Measurements from ENCODE around the gene KRTAP9-8.
"Not testable (repeated sequence)": the region's sequence is repeated elsewhere in the genome, so short reads cannot be mapped to it uniquely, and the experiment has no call there.

The KRTAP9-8 gene

DNA sequence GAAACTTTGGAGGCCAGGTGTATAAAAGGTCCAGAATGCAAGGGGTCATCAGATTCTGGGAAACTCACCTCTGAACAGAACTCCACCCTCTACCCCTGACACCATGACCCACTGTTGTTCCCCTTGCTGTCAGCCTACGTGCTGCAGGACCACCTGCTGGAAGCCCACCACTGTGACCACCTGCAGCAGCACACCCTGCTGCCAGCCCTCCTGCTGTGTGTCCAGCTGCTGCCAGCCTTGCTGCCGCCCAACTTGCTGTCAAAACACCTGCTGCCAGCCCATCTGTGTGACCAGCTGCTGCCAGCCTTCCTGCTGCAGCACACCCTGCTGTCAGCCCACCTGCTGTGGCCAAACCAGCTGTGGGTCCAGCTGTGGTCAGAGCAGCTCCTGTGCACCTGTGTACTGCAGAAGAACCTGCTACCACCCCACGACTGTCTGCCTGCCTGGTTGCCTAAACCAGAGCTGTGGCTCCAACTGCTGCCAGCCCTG lies at the start of gene KRTAP9-8:
TSS of gene KRTAP9-8 (plus strand) at position 51 of the 489 bp plus-strand sequence. CDS start at position 104, 53 bp downstream.
- not testable (repeated sequence) for DNase-seq (ENCODE audit: low read depth)

DNA sequence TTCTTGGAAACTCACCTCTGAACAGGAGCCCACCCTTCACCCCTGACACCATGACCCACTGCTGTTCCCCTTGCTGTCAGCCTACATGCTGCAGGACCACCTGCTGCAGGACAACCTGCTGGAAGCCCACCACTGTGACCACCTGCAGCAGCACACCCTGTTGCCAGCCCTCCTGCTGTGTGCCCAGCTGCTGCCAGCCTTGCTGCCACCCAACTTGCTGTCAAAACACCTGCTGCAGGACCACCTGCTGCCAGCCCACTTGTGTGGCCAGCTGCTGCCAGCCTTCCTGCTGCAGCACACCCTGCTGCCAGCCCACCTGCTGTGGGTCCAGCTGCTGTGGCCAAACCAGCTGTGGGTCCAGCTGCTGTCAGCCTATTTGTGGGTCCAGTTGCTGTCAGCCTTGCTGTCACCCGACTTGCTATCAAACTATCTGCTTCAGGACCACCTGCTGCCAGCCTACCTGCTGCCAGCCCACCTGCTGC lies 47.9 kb upstream of the KRTAP9-8 start, which contains the start of gene KRTAP9-1:
TSS of gene KRTAP9-1 (plus strand) at position 51 of the 482 bp plus-strand sequence. CDS start at position 51, 0 bp downstream.
- DNase-seq (ENCODE audit: low read depth): not testable (repeated sequence)

DNA sequence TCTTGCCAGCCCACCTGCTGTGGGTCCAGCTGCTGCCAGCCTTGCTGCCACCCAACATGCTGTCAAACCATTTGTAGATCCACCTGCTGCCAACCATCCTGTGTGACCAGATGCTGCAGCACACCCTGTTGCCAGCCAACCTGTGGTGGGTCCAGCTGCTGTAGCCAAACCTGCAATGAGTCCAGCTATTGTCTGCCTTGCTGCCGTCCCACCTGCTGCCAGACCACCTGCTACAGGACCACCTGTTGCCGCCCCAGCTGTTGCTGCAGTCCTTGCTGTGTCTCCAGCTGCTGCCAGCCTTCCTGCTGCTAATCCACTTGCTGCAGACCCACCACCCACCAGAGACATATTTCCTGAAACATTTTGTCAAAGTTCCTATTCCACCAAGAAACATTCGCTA lies 47.5 kb upstream of the KRTAP9-8 start:
- DNase-seq (ENCODE audit: low read depth): no peak

DNA sequence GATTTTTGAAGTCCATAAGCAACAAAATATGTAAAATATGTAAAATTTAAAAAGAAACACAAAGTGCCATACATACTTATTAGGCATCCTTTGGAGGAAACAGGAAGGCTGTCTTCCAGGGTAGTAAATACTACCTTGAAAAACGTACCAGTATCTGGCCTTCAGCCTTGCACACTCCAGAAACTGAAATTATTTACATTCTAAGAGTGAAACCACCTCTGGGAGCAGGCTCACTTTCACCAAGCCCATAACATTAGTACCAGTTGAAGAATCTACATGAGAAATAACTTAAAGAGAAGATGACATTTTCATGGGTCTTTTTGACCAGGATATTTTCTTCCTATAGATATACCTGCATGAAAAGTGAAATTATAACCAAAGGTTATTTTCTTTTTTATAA lies 41.7 kb upstream of the KRTAP9-8 start:
- no peak for DNase-seq (ENCODE audit: low read depth)

DNA sequence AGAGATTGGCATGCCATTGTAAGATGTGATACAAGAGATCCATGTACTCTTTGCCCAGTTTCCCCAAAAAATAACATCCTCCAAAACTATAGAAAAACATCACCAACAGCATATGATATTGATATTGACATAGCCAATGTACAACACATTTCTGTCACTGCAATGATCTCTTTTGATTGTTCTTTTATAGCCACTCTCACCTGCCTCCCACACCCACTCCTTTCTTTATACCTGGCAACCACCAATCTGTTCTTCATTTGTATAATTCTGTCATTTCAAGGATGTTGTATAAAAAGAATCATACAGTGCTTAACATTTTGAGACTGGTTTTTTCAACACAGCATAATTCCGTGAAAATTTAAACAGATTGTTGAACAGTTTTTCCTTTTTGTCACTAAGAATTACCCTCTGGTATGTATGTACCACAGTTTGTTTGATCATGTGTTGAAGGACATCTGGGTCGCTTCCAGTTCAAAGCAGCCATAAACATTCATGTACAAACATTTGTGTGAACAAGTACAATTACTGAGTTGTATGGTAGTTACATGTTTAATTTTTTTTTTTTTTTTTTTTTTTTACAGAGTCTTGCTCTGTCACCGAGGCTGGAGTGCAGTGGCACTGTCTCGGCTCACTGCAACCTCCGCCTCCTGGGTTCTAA lies 38.2 kb upstream of the KRTAP9-8 start:
- DNase-seq (ENCODE audit: low read depth): no peak

GRCh38 chr17:41211845-41212466 lies 25.8 kb upstream of the KRTAP9-8 start:
- peak; percentile 30 for DNase-seq (ENCODE audit: low read depth)

- no peak for DNase-seq (ENCODE audit: low read depth)
Observed at GRCh38 chr17:41212524-41213169, 25.2 kb upstream of the KRTAP9-8 start.

DNA sequence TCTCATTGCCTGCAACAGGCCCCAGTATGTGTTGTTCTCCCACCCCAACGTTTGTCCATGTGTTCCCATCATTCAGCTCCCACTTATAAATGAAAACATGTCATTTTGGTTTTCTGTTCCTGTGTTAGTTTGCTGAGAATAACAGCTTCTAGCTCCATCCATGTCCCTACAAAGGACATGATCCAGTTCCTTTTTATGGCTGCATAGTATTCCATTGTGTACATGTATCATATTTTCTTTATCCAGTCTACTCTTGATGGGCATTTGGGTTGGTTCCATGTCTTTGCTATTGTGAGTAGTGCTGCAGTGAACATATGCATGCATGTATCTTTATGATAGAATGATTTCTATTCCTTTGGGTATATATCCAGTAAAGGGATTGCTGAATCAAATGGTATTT lies 22.1 kb upstream of the KRTAP9-8 start:
- DNase-seq (ENCODE audit: low read depth): no peak

- DNase-seq (ENCODE audit: low read depth): peak; percentile 1
Observed at GRCh38 chr17:41223821-41224220, 14.0 kb upstream of the KRTAP9-8 start.

- no peak for DNase-seq (ENCODE audit: low read depth)
Observed at GRCh38 chr17:41226051-41226450, 11.7 kb upstream of the KRTAP9-8 start.

DNA sequence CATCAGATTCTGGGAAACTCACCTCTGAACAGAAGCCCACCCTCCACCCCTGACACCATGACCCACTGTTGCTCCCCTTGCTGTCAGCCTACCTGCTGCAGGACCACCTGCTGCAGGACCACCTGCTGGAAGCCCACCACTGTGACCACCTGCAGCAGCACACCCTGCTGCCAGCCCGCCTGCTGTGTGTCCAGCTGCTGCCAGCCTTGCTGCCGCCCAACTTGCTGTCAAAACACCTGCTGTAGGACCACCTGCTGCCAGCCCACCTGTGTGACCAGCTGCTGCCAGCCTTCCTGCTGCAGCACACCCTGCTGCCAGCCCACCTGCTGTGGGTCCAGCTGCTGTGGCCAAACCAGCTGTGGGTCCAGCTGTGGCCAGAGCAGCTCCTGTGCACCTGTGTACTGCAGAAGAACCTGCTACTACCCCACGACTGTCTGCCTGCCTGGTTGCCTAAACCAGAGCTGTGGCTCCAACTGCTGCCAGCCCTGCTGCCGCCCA lies 11.2 kb upstream of the KRTAP9-8 start, which contains the start of gene KRTAP9-2:
TSS of gene KRTAP9-2 (plus strand) at position 51 of the 498 bp plus-strand sequence. CDS start at position 58, 7 bp downstream.
- not testable (repeated sequence) for DNase-seq (ENCODE audit: low read depth)

GRCh38 chr17:41230094-41230493 lies 7.7 kb upstream of the KRTAP9-8 start:
- no peak for DNase-seq (ENCODE audit: low read depth)

DNA sequence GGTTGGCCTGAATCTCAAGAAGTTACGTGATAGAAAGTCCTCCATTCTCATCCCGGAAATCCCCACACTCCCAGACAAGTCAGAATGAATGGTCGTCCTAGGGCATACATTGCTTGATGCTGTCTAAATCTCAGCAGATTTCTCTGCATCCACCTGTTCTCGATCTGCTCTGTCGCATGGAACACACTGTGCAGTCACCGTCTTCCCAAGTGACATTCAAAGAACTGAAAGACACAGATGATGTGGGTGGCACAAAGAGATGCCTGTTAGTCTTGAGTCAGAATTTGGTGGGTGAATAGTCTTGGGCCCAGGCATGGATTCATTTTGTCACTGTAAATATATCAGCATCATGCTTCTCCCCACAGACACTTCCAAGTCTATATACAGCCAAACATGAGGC lies 6.1 kb upstream of the KRTAP9-8 start:
- no peak for DNase-seq (ENCODE audit: low read depth)

GRCh38 chr17:41232399-41233105 lies 5.2 kb upstream of the KRTAP9-8 start, which contains the start of gene KRTAP9-3:
TSS of gene KRTAP9-3 (plus strand) at chr17:41232449. CDS start at chr17:41232502, 53 bp downstream.
- not testable (repeated sequence) for DNase-seq (ENCODE audit: low read depth)

DNA sequence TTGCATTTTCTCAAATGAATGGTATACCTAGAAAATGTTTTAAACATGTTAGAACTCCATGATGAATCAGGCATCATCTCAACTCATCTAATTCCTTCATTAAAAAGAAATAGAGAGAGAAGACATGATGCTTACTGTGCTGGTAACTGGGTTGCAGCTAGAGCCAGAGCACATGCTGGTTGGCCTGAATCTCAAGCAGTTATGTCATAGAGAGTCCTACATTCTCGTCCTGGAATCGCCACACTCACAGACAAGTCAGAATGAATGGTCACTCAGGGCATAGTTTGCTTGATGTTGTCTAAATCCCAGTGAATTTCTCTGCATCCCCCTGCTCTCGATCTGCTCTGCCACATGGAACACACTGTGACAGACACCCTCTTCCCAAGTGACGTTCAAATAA lies 683 bp upstream of the KRTAP9-8 start:
- not testable (repeated sequence) for DNase-seq (ENCODE audit: low read depth)

- DNase-seq (ENCODE audit: low read depth): not testable (repeated sequence)
Observed at GRCh38 chr17:41246995-41247787, 9.4 kb downstream of the KRTAP9-8 start.

GRCh38 chr17:41249637-41250240 lies 11.9 kb downstream of the KRTAP9-8 start, which contains the start of gene KRTAP9-4:
TSS of gene KRTAP9-4 (plus strand) at chr17:41249687. CDS start at chr17:41249721, 34 bp downstream.
- not testable (repeated sequence) for DNase-seq (ENCODE audit: low read depth)

DNA sequence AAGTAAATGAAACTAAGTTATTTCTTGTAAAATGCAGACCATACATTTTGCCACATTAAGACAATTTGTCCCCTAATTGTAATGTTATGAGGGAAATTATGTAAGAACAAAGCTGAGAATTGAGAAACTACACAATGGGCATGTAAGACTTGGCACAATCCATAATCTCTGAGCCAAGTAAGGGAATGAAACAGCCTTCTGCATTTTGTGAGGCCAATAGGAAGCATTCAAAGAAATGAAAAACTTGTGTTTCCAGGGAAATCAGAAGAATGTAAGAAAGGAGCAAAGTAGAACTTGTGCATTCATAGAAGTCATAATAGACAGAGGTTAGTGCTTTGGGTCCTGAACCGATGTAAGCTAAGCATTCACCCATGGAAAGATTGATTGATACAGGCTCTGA lies 13.5 kb downstream of the KRTAP9-8 start:
- DNase-seq (ENCODE audit: low read depth): no peak

DNA sequence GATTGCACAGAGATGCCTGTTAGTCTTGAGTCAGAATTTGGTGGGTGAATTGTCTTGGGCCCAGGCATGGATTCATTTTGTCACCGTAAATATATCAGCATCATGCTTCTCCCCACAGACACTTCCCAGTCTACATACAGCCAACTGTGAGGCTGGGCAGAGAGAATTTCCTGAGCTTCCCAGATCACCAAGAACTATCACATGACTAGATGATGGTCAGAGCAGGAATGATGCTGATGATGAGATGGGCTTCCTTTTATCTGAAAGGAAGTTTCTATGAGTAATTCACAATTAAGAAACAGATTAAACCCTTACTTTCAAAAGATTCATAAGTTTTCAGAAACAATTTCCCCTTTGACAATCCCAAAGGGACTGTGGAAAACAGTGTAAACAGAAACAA lies 17.1 kb downstream of the KRTAP9-8 start:
- DNase-seq (ENCODE audit: low read depth): peak; percentile 2

All from stromal cell of bone marrow (primary cell).